ENCODE results near the gene MEGF8. TPM values are rescaled to one million over a fixed set of nuclear protein-coding genes. Genes with fewer than 3 reads are reported as not detected.

MEGF8 gene
- polyA plus RNA-seq, 1 donor from 2014 or later = 21.5 TPM

GRCh38 chr19:42367929-42368328, 42.5 kb downstream of the MEGF8 start:
- Histone ChIP-seq H3K9me2 (ENCODE audit: insufficient read depth, low read length) (no peaks in the 10 kb centered on the region), H3K9ac (ENCODE audit: low read length) (no peak overlapping the region), H3K79me2 (replicated peaks; ENCODE audit: insufficient read depth, low read length) (no peaks in the 10 kb centered on the region), H3K4me3 (ENCODE audit: low read length) (no peak overlapping the region), H3K4me2 (ENCODE audit: low read length) (no peak overlapping the region), H4K20me1 (ENCODE audit: insufficient read depth) (no peaks in the 10 kb centered on the region), H3K27me3 (ENCODE audit: insufficient read depth, low read depth, low read length) (no peaks in the 10 kb centered on the region), H3K36me3 (ENCODE audit: insufficient read depth, low read length) (no peaks in the 10 kb centered on the region), H3K9me3 (ENCODE audit: low read length) (no peaks in the 10 kb centered on the region), H3K27ac (ENCODE audit: low read length) (no peak overlapping the region), H2AFZ (ENCODE audit: low read depth, low read length) (no peak overlapping the region), H3F3A (ENCODE audit: insufficient read depth, low read length, poor library complexity, severe bottlenecking) (no peaks in the 10 kb centered on the region)
- TF ChIP-seq EP300 (conservative IDR thresholded peaks at IDR 0.05; ENCODE audit: poor library complexity, severe bottlenecking) (no peak), CTCF (IDR thresholded peaks at IDR 0.05; ENCODE audit: poor library complexity, severe bottlenecking) (no peak), REST (IDR thresholded peaks at IDR 0.05; ENCODE audit: borderline replicate concordance) (no peak), EZH2 (IDR thresholded peaks at IDR 0.05; ENCODE audit: borderline replicate concordance, insufficient read depth, low read length, poor library complexity, severe bottlenecking) (no peak), MXI1 (conservative IDR thresholded peaks at IDR 0.05; ENCODE audit: poor library complexity, severe bottlenecking) (no peak), TAF1 (IDR thresholded peaks at IDR 0.05; ENCODE audit: low read depth) (no peak), POLR2AphosphoS5 (IDR thresholded peaks at IDR 0.05) (no peak), SMC3 (conservative IDR thresholded peaks at IDR 0.05; ENCODE audit: poor library complexity) (no peak), RAD21 (conservative IDR thresholded peaks at IDR 0.05) (no peak)

GRCh38 chr19:42368360-42368759, 42.9 kb downstream of the MEGF8 start:
- Histone ChIP-seq H3K79me2 (replicated peaks; ENCODE audit: insufficient read depth, low read length) (no peaks in the 10 kb centered on the region), H3K4me2 (ENCODE audit: low read length) (no peak overlapping the region), H3F3A (ENCODE audit: insufficient read depth, low read length, poor library complexity, severe bottlenecking) (no peaks in the 10 kb centered on the region), H3K9ac (ENCODE audit: low read length) (no peak overlapping the region), H2AFZ (ENCODE audit: low read depth, low read length) (no peak overlapping the region), H4K20me1 (ENCODE audit: insufficient read depth) (no peaks in the 10 kb centered on the region), H3K36me3 (ENCODE audit: insufficient read depth, low read length) (no peaks in the 10 kb centered on the region), H3K4me3 (ENCODE audit: low read length) (no peak overlapping the region), H3K9me3 (ENCODE audit: low read length) (no peaks in the 10 kb centered on the region), H3K9me2 (ENCODE audit: insufficient read depth, low read length) (no peaks in the 10 kb centered on the region), H3K27me3 (ENCODE audit: insufficient read depth, low read depth, low read length) (no peaks in the 10 kb centered on the region), H3K27ac (ENCODE audit: low read length) (no peak overlapping the region)
- TF ChIP-seq EZH2 (IDR thresholded peaks at IDR 0.05; ENCODE audit: borderline replicate concordance, insufficient read depth, low read length, poor library complexity, severe bottlenecking) (no peak), RAD21 (conservative IDR thresholded peaks at IDR 0.05) (no peak), MXI1 (conservative IDR thresholded peaks at IDR 0.05; ENCODE audit: poor library complexity, severe bottlenecking) (no peak), TAF1 (IDR thresholded peaks at IDR 0.05; ENCODE audit: low read depth) (no peak), POLR2AphosphoS5 (IDR thresholded peaks at IDR 0.05) (no peak), SMC3 (conservative IDR thresholded peaks at IDR 0.05; ENCODE audit: poor library complexity) (no peak), REST (IDR thresholded peaks at IDR 0.05; ENCODE audit: borderline replicate concordance) (no peak), CTCF (IDR thresholded peaks at IDR 0.05; ENCODE audit: poor library complexity, severe bottlenecking) (no peak), EP300 (conservative IDR thresholded peaks at IDR 0.05; ENCODE audit: poor library complexity, severe bottlenecking) (no peak)

Data from neural cell (in vitro differentiated cells).